HG03039 (cell line): ENCODE results near the gene MRPL17.

Experiments
- ATAC-seq: cut with Tn5 transposase; IDR thresholded peaks from one replicate; pipeline ENCODE4 v1.9.1; 2021; ENCODE audit warnings: mild to moderate bottlenecking, moderate library complexity; ENCODE audit not compliant: unreplicated experiment

The MRPL17 gene

GRCh38 chr11:6655020-6655789 is 27.9 kb downstream of the MRPL17 start:
- no peak for ATAC-seq

- no peak for ATAC-seq
Measured at GRCh38 chr11:6654281-6655019, 28.7 kb downstream of the MRPL17 start.

GRCh38 chr11:6653656-6654055 is 29.5 kb downstream of the MRPL17 start:
- no peak for ATAC-seq

GRCh38 chr11:6653097-6653496 is 30.0 kb downstream of the MRPL17 start:
- no peak for ATAC-seq

GRCh38 chr11:6652182-6652581 is 31.0 kb downstream of the MRPL17 start:
- ATAC-seq, result no peak

GRCh38 chr11:6650980-6651379 is 32.2 kb downstream of the MRPL17 start:
- no peak for ATAC-seq

- ATAC-seq, result no peak
Measured at GRCh38 chr11:6650104-6650503, 33.0 kb downstream of the MRPL17 start.

- ATAC-seq, result no peak
Measured at GRCh38 chr11:6648501-6648900, 34.6 kb downstream of the MRPL17 start.

- no peak for ATAC-seq
Measured at GRCh38 chr11:6647836-6648235, 35.3 kb downstream of the MRPL17 start.

GRCh38 chr11:6646918-6647679 is 36.0 kb downstream of the MRPL17 start:
- ATAC-seq, result peak; percentile 87

GRCh38 chr11:6646576-6646917 is 36.6 kb downstream of the MRPL17 start:
- ATAC-seq, result no peak

GRCh38 chr11:6646071-6646470 is 37.1 kb downstream of the MRPL17 start:
- no peak for ATAC-seq

GRCh38 chr11:6642957-6643356 is 40.2 kb downstream of the MRPL17 start:
- ATAC-seq, result no peak

- no peak for ATAC-seq
Measured at GRCh38 chr11:6640985-6641701, 42.0 kb downstream of the MRPL17 start.

- ATAC-seq, result no peak
Measured at GRCh38 chr11:6640036-6640984, 42.8 kb downstream of the MRPL17 start.

- ATAC-seq, result no peak
Measured at GRCh38 chr11:6638429-6638828, 44.7 kb downstream of the MRPL17 start.

GRCh38 chr11:6637871-6638270 is 45.3 kb downstream of the MRPL17 start:
- ATAC-seq, result no peak

- ATAC-seq, result no peak
Measured at GRCh38 chr11:6636480-6636879, 46.7 kb downstream of the MRPL17 start.

- no peak for ATAC-seq
Measured at GRCh38 chr11:6635082-6635932, 47.8 kb downstream of the MRPL17 start.
